ENCODE measurements around the gene CEACAM21.
"Not testable (repeated sequence)": the region's sequence is repeated elsewhere in the genome, so short reads cannot be mapped to it uniquely, and the experiment has no call there.

DNA sequence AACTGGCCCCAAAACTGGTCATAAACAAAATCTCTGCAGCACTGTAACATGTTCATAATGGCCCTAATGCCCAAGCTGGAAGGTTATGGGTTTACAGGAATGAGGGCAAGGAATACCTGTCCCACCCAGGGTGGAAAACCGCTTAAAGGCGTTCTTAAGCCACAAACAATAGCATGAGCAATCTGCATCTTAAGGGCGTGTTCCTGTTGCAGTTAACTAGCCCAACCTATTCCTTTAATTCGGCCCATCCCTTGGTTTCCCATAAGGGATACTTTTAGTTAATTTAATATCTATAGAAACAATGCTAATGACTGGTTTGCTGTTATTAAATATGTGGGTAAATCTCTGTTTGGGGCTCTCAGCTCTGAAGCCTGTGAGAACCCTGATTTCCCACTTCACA is 5.1 kb downstream of the CEACAM21 start:
- TF ChIP-seq, protein P1, sequence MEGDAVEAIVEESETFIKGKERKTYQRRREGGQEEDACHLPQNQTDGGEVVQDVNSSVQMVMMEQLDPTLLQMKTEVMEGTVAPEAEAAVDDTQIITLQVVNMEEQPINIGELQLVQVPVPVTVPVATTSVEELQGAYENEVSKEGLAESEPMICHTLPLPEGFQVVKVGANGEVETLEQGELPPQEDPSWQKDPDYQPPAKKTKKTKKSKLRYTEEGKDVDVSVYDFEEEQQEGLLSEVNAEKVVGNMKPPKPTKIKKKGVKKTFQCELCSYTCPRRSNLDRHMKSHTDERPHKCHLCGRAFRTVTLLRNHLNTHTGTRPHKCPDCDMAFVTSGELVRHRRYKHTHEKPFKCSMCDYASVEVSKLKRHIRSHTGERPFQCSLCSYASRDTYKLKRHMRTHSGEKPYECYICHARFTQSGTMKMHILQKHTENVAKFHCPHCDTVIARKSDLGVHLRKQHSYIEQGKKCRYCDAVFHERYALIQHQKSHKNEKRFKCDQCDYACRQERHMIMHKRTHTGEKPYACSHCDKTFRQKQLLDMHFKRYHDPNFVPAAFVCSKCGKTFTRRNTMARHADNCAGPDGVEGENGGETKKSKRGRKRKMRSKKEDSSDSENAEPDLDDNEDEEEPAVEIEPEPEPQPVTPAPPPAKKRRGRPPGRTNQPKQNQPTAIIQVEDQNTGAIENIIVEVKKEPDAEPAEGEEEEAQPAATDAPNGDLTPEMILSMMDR (IDR thresholded peaks at IDR 0.05) = not testable (repeated sequence)
- not testable (repeated sequence) for TF ChIP-seq POLR2A (IDR thresholded peaks at IDR 0.05)
